GM18520 (cell line): ENCODE measurements around the gene SNPH.
"Not testable (repeated sequence)": the region's sequence is repeated elsewhere in the genome, so short reads cannot be mapped to it uniquely, and the experiment has no call there.

Experiments used
- ATAC-seq: cut with Tn5 transposase; IDR thresholded peaks from one replicate; pipeline ENCODE4 v1.9.1; 2021; ENCODE audit not compliant: unreplicated experiment

SNPH gene, protein sequence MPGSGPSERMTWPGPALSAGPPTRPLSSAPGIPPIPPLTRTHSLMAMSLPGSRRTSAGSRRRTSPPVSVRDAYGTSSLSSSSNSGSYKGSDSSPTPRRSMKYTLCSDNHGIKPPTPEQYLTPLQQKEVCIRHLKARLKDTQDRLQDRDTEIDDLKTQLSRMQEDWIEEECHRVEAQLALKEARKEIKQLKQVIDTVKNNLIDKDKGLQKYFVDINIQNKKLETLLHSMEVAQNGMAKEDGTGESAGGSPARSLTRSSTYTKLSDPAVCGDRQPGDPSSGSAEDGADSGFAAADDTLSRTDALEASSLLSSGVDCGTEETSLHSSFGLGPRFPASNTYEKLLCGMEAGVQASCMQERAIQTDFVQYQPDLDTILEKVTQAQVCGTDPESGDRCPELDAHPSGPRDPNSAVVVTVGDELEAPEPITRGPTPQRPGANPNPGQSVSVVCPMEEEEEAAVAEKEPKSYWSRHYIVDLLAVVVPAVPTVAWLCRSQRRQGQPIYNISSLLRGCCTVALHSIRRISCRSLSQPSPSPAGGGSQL

DNA sequence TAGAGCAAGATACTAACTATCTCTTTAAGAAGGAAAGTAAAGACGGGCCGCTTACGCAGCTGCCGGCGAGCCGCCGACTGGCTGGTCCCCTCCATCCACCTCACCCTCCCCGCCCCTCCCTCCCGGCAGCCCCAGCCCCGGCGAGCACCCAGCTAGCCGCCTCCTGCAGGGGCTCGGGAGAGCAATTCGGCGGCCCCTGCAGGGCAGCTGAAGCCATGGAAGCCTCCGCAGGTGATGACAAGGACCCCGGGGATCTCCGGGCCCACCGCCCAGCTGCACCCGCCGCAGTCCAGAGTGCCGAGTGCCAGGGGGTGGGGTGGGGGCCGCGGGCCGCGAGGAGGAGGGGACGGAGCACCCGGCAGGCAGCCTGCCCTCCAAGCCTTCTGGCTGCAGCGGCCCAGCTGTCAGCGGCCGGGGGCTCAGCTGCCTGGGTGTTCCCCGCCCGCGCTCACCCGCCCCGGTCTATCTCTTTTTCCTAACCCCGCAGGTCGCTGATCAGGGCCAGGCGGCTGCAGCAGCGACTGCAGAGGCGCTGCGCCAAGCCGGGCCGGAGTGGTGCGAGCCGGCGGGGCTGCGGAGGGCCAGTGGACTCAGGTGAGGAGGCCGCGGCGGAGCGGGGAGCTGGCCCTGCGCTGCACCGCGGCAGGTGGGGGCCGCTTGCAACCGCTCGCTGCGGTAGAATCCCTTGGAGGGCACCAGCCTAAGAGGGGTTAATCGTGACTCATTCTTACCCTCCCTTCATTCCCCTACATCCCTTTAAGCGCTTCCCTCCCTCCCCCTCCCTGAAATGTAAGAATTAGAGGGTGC, at the start of gene SNPH:
Gene SNPH (plus strand): TSS at position 128 of the 807 bp plus-strand sequence. CDS start 29,946 bp downstream, outside the sequence.
- no peak for ATAC-seq

DNA sequence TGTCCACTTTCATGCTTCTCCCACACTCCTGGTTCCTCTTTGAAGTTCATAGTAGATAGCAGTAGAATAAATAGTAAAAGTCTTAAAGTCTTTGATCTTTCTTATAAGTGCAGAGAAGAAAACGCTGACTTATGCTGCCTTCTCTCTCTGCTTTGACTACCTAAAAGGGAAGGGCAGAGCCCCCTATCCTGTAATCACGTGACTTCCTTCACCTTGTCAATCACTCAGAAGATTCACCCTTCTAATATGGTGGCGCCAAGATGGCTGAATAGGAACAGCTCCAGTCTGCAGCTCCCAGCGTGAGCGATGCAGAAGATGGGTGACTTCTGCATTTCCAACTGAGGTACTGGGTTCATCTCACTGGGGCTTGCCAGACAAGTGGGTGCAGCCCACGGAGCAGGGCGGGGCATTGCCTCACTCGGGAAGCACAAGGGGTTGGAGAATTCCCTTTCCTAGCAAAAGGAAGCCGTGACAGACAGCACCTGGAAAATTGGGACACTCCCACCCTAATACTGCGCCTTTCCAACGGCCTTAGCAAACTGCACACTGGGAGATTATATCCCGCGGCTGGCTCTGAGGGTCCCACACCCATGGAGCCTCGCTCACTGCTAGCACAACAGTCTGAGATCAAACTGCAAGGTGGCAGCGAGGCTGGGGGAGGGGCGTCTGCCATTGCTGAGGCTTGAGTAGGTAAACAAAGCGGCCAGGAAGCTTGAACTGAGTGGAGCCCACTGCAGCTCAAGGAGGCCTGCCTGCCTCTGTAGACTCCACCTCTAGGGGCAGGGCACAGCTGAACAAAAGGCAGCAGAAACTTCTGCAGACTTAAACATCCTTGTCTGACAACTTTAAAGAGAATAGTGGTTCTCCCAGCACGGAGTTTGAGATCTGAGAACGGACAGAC, 49.3 kb upstream of the SNPH start:
- ATAC-seq, result not testable (repeated sequence)

DNA sequence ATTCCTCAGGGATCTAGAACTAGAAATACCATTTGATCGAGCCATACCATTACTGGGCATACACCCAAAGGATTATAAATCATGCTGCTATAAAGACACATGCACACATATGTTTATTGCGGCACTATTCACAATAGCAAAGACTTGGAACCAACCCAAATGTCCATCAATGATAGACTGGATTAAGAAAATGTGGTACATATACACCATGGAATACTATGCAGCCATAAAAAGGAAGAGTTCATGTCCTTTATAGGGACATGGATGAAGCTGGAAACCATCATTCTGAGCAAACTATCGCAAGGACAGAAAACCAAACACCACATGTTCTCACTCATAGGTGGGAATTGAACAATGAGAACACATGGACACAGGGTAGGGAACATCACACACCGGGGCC, 43.3 kb upstream of the SNPH start:
- ATAC-seq, result not testable (repeated sequence)

DNA sequence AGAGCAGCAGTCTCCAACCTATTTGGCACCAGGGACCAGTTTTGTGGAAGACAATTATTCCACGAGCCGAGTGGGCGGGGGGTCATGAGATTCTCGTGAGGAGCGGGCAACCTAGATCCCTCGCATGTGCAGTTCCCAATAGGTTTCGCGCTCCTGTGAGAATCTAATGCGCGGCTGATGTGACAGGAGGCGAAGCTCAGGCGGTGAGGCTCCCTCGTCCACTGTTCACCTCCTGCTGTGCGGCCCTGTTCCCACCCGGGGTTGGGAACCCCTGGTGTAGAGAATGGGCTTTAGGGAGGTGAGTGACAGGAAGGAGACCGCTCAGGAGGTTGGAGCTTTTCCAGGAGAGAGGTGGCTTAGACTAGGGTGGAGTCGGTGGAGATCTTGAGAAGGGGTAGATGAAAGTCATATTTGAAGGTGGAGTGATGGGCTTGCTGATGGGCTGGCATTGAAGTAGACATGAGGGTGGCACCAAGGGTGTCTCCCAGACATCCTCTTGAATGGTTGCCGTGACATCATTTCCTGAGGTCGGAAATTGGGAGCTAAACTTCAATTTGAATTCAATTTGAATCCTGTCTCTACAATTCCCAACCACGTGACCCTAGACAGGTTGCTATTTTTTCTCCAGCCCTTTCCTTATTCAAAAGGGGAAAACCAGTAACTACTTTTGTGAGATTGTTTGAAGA, 41.7 kb upstream of the SNPH start:
- no peak for ATAC-seq

DNA sequence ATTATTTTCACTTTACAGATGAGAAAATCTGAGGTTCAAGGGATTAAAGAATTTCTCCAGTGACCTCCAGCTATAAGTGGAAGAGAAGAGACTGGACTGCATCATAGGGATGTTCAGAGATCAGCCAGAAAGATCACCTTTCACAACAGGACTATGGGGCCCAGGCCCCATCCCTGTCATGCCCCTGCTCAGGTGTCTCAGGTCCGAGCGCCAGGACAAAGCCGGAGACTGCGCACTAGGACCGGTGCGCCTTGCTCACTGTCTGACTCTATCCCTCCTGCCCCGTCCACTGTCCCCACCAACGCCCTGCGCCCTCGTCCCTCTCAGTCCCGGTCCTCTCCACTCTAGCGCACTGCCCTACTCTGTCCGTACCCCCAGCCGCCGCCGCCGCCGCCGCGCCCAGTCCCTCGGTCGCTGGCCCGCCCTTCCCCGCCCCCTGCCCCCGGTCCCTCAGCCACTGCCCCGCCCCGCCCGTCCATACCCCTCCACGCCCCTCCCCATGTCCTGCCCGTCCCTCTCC, 40.8 kb upstream of the SNPH start:
- ATAC-seq, result no peak

DNA sequence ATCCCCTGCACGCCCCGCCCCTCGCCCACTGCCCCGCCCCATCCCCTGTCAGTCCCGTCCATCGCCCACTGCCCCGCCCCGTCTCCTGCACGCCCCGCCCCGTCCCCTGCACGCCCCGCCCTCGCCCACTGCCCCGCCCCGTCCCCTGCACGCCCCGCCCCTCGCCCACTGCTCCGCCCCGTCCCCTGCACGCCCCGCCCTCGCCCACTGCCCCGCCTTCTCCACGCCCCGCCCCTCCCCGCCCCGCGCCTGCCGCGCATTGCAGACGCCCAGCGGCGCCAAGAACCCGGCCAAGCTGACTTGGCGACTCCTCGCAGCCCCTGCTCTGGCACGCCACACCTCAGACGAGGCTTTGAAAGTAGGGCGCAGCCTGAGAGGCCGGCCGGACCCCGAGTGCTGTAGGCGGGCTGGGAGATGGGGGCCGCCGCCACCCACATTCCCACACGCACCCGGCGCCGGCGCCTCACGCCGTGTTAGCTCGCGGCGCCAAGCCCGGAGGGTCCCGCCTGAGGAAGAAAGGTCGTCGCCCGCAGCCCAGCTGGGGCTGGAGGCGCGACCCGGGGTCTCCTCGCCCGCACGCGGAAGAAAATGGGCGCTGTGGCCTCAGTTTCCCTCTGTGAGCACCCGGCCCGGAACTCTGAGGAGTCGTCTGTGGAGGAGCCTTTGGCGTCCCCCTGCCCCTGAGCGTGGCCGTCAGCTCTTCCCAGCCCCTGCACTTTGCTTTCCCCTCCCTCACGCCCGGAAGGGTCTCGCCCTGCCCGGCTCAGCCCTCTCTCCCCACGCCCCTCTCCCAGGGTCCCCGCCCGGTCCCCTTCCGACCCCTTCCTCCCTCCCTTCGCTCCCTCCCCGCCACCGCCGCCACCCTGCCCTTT, 40.1 kb upstream of the SNPH start, which contains the start of gene RAD21L1:
Gene RAD21L1 (plus strand): TSS at position 262 of the 872 bp plus-strand sequence. CDS start 2,410 bp downstream, outside the sequence.
- ATAC-seq, result no peak

DNA sequence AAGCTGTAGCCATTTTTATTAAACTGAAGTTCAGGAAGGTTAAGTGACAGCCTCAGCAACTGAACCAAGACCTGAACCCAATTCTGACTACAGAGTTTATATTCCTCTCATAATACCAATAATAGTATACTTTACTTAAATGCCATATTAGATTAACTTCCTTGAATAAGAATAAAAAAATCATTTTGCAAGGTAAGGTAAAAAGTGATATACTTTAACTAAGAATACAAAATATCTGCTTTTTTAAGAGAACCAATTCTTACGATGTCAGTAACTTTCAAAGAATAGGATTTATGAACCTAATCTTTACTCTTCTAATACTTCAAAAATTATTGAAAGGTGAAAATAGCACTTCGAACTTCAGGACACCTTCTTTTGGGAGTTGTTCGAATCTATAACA, 36.6 kb upstream of the SNPH start:
- ATAC-seq, result no peak

DNA sequence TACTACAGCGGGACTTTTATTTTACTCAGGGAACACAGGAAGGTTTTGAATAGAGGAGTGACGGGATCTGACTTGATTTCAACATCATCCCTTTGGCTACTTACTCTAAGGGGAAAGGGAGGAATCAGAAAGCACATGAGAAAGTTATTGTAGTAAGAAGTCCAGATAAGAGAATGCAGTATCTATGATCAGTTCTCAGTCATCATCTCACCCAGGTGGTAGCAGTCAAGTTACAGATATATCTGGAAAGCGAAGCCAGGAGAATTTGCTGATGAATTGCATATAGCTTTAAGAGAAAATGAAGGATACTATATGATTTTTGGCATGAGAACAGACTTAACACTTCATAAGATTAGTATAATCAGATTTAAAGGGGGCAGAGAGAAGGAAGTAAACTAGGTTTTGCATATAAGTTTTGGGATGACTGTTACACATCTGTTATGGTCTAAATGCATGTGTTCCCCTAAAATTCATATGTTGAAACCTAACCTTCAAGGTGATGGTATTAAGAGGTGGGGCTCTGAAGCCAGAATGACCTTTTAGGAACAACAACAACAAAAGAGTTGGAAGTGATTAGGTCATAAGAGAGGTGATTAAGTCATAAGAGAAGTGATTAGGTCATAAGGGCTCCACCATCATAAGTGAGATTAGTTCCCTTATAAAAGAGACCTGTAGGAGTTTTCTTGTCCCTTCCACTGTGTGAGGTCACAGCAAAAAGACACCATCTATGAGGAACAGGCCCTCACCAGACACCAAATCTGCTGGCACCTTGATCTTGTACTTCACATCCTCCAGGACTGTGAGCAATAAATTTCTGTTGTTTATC, 33.6 kb upstream of the SNPH start:
- no peak for ATAC-seq

DNA sequence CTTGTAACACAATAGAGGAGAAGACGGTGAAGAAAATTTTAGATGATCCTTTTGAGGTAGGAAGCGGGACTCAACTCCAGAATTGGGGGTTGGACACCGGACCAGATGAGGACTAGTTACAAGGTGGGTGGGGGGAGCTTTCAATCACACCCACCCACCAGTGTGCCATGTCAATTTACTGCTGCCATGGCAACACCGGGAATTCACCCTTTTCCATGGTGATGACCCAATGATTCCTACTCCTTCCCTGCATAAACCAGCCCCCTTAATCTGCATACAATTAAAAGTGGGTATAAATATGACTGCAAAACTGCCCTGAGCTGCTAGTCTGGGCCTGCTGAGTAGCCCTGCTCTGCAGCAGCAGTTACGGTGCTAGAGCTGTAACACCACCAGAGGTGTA, 25.5 kb upstream of the SNPH start:
- no peak for ATAC-seq

DNA sequence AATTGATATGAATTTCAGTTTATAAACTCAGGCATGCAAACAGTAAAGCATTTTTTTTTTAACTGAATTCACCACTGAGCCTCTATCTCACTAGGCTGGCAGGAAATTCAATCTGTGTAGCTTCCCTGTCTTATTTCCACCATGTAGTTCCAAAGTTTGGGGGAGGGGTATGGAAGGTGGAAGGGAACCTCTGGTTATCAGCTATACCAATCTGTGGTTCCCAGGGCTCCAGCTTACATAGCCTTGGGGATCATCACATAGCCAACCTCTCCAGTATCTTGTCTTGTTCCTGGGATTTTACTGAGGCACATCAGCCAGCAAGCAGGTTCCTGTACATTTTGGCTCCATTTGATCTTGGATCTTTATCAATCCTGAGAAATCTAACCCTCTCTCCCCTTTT, 24.6 kb upstream of the SNPH start:
- ATAC-seq, result no peak

DNA sequence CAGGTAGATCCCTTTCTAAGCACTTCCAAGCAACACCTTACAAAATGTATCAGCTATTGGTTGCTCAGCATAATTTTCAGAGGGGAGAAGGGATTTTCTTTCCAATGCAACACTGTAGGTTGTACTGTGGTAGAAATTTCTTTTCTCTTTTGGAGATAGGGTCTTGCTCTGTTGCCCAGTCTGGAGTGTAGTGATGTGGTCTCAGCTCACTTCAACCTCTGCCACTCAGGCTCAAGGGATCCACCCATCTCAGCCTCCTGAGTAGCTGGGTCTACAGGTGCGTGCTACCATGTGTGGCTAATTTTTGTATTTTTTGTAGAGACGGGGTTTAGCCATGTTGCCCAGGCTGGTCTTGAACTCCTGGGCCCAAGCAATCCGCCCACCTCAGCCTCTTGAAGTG, 24.0 kb upstream of the SNPH start:
- no peak for ATAC-seq

DNA sequence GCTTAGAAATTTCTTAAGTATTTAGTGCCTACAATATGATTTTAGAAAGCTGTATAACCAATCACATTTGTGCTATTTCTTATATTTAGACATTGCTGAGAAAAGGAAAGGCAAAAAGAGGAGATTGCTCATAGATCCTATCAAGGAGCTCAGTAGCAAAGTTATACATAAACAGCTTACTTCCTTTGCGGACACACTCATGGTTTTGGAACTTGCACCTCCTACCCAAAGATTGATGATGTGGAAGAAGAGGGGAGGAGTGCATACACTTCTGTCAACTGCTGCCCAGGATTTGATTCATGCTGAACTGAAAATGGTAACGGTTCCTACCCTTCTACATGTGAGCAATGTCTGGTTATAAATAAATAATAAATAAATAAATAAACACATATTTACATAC, 23.6 kb upstream of the SNPH start:
- ATAC-seq, result no peak

DNA sequence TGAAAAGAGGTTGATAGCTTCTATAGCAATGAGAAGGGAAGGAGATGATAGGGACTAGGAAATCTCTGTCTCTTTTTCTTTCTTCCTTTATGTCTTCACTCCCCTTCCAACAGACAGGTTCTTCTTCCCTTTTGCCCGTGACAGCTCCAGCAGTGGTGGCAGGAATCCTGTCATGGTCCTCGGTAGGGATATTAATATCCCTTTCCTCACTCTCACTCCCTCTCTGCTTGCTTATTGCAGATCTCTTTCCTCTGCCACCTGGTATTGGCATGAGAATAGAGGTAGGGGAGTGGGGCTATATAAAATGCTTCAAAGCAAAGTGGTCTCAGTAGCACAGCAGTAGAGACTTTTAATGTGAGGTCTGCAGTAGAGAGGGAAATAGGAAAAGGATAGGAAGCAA, 20.5 kb upstream of the SNPH start:
- ATAC-seq, result no peak

DNA sequence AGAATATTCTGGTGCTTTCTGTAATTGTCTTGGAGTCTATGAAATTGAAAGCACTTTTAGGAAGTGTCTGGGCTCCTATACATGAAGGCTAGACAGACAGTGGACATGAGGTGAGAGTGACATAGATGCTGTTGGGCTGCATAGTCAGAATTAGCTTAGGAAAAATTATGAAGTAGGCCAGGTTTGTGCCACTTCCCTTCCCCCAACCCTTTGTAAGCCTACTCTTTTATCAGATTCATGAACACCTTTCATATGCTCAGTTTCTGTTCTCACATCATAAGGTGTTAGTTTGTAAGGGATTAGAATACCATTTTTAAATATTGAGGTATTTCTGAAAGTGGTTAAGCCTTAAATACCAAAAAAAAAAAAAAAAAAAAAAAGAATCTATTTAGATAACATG, 18.4 kb upstream of the SNPH start:
- no peak for ATAC-seq

DNA sequence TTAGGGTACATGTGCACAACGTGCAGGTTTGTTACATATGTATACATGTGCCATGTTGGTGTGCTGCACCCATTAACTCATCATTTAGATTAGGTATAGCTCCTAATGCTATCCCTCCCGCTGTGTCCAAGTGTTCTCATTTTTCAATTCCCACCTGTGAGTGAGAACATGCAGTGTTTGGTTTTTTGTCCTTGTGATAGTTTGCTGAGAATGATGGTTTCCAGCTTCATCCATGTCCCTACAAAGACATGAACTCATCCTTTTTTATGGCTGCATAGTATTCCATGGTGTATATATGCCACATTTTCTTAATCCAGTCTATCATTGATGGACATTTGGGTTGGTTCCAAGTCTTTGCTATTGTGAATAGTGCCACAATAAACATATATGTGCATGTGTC, 15.8 kb upstream of the SNPH start:
- ATAC-seq, result not testable (repeated sequence)

DNA sequence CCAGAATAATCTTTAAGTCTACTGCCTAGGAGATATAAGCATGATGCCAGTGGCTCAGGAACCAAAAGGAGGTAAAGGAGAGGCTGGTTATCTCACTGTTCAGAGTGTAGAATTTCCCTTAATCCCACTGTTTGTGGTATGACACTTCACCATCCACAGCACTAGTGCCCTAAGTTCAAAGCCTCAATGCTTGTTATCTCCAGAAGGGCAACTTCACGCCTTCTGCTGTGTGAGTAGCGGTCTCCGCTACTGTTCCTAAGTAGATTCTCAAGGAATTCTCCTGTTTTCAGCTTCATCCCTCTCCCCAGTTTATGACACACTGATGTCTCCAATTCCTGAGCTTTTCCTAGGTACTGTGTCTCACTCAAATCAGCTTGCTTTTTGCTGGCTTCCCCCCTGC, 13.7 kb upstream of the SNPH start:
- no peak for ATAC-seq

DNA sequence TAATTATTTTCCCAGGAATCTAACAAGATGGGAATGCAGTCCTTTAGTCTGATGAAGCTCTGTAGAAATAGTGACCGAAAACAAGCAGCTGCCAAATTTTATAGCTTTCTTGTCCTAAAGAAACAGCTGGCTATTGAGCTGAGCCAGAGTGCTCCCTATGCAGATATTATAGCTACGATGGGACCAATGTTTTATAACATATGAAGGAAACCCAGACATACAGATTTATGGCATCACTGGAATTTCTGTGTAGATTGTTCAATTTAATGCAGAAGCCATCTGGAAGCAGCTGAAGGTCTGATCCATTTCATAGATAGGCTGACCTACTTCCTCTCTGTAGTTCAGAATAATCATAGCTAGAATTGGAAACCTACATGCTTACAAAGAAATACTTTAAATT, 11.8 kb upstream of the SNPH start:
- no peak for ATAC-seq

DNA sequence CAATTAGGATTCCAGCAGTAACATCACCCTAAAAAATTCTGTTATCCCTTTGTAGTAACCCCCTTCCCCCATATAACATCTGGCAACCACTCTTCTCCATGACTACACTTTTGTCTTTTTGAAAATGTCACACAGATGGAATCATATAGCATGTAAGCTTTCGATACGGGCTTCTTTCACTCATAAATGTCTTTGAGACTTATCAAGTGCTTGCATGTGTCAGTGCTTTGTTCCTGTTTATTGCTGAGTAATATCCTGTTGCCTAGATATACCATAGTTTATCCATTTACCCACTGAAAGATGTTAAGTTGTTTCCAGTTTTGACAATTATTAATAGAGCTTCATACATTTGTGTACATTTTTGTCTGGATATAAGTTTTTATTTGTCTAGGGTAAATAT, 10.4 kb upstream of the SNPH start:
- ATAC-seq, result no peak
